WTC11 (cell line): ENCODE data around the gene DLL4. TPM values are rescaled to one million over a fixed set of nuclear protein-coding genes. Genes with fewer than 3 reads are reported as not detected.
A peak's percentile ranks its signal among the peaks of the same experiment; 100 is the strongest.

Experiments used
- ATAC-seq: fragments of 200-7000 bp; cut with Tn5 transposase; 2 replicates; pipeline ENCODE4 v1.10.0; 2021; ENCODE audit warnings: mild to moderate bottlenecking, moderate library complexity
- CTCF ChIA-PET: fragments of 300-600 bp; sonication (Branson Sonifier 250); formaldehyde crosslinking; loops from one replicate; lab custom pipeline; 2021; ENCODE audit warnings: antibody characterized with exemption; lab: Charles Lee
- POLR2A ChIA-PET: fragments of 350-600 bp; sonication (Branson Sonifier 250); formaldehyde crosslinking; loops from one replicate; lab custom pipeline; 2021; ENCODE audit warnings: antibody characterized with exemption; lab: Charles Lee
- DNase-seq: peaks from one replicate; pipeline ENCODE4 v3.0.0; 2021; ENCODE audit warnings: low spot score
- H3K27ac Mint-ChIP-seq: 2 replicates; pipeline ENCODE4 v1.8.0; 2021; ENCODE audit warnings: mixed read lengths
- H3K27me3 Mint-ChIP-seq: 2 replicates; pipeline ENCODE4 v1.8.0; 2021; ENCODE audit warnings: low read depth, mild to moderate bottlenecking, moderate library complexity, mixed read lengths
- H3K36me3 Mint-ChIP-seq: 2 replicates; pipeline ENCODE4 v1.8.0; 2021; ENCODE audit warnings: mixed read lengths
- H3K4me1 Mint-ChIP-seq: 2 replicates; pipeline ENCODE4 v1.8.0; 2022; ENCODE audit warnings: mixed read lengths
- H3K4me3 Mint-ChIP-seq: 2 replicates; pipeline ENCODE4 v1.8.0; 2021; ENCODE audit warnings: mild to moderate bottlenecking, moderate library complexity, mixed read lengths
- H3K9me3 Mint-ChIP-seq: 2 replicates; pipeline ENCODE4 v1.8.0; 2021; ENCODE audit warnings: mixed read lengths
- CREM ChIP-seq: sonication (generic); formaldehyde crosslinking; IDR thresholded peaks from 2 replicates; pipeline ENCODE4 v1.8.1; 2022; ENCODE audit warnings: mild to moderate bottlenecking, missing genetic modification reagents, moderate library complexity
- ELF4 ChIP-seq: sonication (generic); formaldehyde crosslinking; IDR thresholded peaks from 2 replicates; pipeline ENCODE4 v1.8.1; 2022; ENCODE audit warnings: low read depth, mild to moderate bottlenecking, moderate library complexity, missing genetic modification reagents
- FOXP1 ChIP-seq: sonication (generic); formaldehyde crosslinking; IDR thresholded peaks from 2 replicates; pipeline ENCODE4 v1.8.0; 2022; ENCODE audit warnings: missing genetic modification reagents, mild to moderate bottlenecking, moderate library complexity, borderline replicate concordance
- GRHL2 ChIP-seq: fragments of 250-450 bp; sonication (Bioruptor Pico); IDR thresholded peaks from 2 replicates; pipeline ENCODE4 v1.8.0; 2022; ENCODE audit warnings: mild to moderate bottlenecking, moderate library complexity; ENCODE audit not compliant: insufficient replicate concordance, severe bottlenecking
- GTF2I ChIP-seq: fragments of 250-450 bp; sonication (Bioruptor Pico); conservative IDR thresholded peaks from 2 replicates; pipeline ENCODE4 v1.4.0; 2021; ENCODE audit warnings: mild to moderate bottlenecking
- HMGA2 ChIP-seq: fragments of 250-450 bp; sonication (Bioruptor Pico); IDR thresholded peaks from 2 replicates; pipeline ENCODE4 v1.4.0; 2021; ENCODE audit warnings: mild to moderate bottlenecking, moderate library complexity
- MYBL2 ChIP-seq: sonication (generic); formaldehyde crosslinking; IDR thresholded peaks from 2 replicates; pipeline ENCODE4 v1.8.1; 2023; ENCODE audit warnings: mild to moderate bottlenecking, moderate library complexity, missing genetic modification reagents
- NR1H2 ChIP-seq: sonication (generic); formaldehyde crosslinking; IDR thresholded peaks from 2 replicates; pipeline ENCODE4 v1.9.0; 2021; ENCODE audit warnings: mild to moderate bottlenecking, moderate library complexity, missing genetic modification reagents
- NR3C1 ChIP-seq: sonication (generic); formaldehyde crosslinking; conservative IDR thresholded peaks from 2 replicates; pipeline ENCODE4 v1.8.1; 2023; ENCODE audit warnings: low read depth, mild to moderate bottlenecking, missing genetic modification reagents
- RELA ChIP-seq: sonication (generic); formaldehyde crosslinking; IDR thresholded peaks from 2 replicates; pipeline ENCODE4 v1.8.1; 2022; ENCODE audit warnings: missing genetic modification reagents, mild to moderate bottlenecking, borderline replicate concordance
- SOX15 ChIP-seq: fragments of 250-450 bp; sonication (Bioruptor Pico); IDR thresholded peaks from 2 replicates; pipeline ENCODE4 v1.9.0; 2021; ENCODE audit warnings: mild to moderate bottlenecking
- SP1 ChIP-seq: sonication (generic); formaldehyde crosslinking; conservative IDR thresholded peaks from 2 replicates; pipeline ENCODE4 v1.8.1; 2022; ENCODE audit warnings: missing genetic modification reagents
- TEAD1 ChIP-seq: sonication (generic); formaldehyde crosslinking; IDR thresholded peaks from 2 replicates; pipeline ENCODE4 v1.8.0; 2022; ENCODE audit warnings: mild to moderate bottlenecking, missing genetic modification reagents
- ZBTB21 ChIP-seq: sonication (generic); formaldehyde crosslinking; IDR thresholded peaks from 2 replicates; pipeline ENCODE4 v1.8.1; 2023; ENCODE audit warnings: mild to moderate bottlenecking, missing genetic modification reagents, borderline replicate concordance
- ZNF138 ChIP-seq: sonication (generic); formaldehyde crosslinking; conservative IDR thresholded peaks from 2 replicates; pipeline ENCODE4 v1.8.1; 2022; ENCODE audit warnings: mild to moderate bottlenecking, moderate library complexity, missing genetic modification reagents
- ZNF219 ChIP-seq: sonication (generic); formaldehyde crosslinking; IDR thresholded peaks from 2 replicates; pipeline ENCODE4 v1.8.0; 2023; ENCODE audit warnings: missing genetic modification reagents, mild to moderate bottlenecking, borderline replicate concordance
- ZNF232 ChIP-seq: sonication (generic); formaldehyde crosslinking; IDR thresholded peaks from 2 replicates; pipeline ENCODE4 v1.8.0; 2022; ENCODE audit warnings: mild to moderate bottlenecking, missing genetic modification reagents
- total RNA-seq: library from RNA; stranded (reverse); gene quantifications from 3 replicates; pipeline ENCODE4 v1.2.3, GENCODE V29; 2021
- TF ChIP-seq, protein P1 (sequence below): sonication (generic); formaldehyde crosslinking; IDR thresholded peaks from 2 replicates; pipeline ENCODE4 v1.8.0; 2023; ENCODE audit warnings: missing genetic modification reagents
- TF ChIP-seq, protein P2 (sequence below): sonication (generic); formaldehyde crosslinking; IDR thresholded peaks from 2 replicates; pipeline ENCODE4 v1.8.1; 2022; ENCODE audit warnings: low read depth, missing genetic modification reagents, borderline replicate concordance
- TF ChIP-seq, protein P3 (sequence below): fragments of 250-450 bp; sonication (Bioruptor Pico); IDR thresholded peaks from 2 replicates; pipeline ENCODE4 v1.9.0; 2021; ENCODE audit warnings: mild to moderate bottlenecking, borderline replicate concordance
- TF ChIP-seq, protein P4 (sequence below): fragments of 250-450 bp; sonication (Bioruptor Pico); IDR thresholded peaks from 2 replicates; pipeline ENCODE4 v2.1.2; 2022; ENCODE audit warnings: mild to moderate bottlenecking, moderate library complexity
- TF ChIP-seq, protein P5 (sequence below): sonication (generic); formaldehyde crosslinking; conservative IDR thresholded peaks from 2 replicates; pipeline ENCODE4 v1.8.1; 2023; ENCODE audit warnings: mild to moderate bottlenecking, low read depth, missing genetic modification reagents, moderate library complexity
- TF ChIP-seq, protein P6 (sequence below): sonication (generic); formaldehyde crosslinking; IDR thresholded peaks from 2 replicates; pipeline ENCODE4 v1.8.0; 2022; ENCODE audit warnings: mild to moderate bottlenecking, missing genetic modification reagents

Gene DLL4
- total RNA-seq, 1 experiment from 2014 or later, result 0.94 TPM

DNA sequence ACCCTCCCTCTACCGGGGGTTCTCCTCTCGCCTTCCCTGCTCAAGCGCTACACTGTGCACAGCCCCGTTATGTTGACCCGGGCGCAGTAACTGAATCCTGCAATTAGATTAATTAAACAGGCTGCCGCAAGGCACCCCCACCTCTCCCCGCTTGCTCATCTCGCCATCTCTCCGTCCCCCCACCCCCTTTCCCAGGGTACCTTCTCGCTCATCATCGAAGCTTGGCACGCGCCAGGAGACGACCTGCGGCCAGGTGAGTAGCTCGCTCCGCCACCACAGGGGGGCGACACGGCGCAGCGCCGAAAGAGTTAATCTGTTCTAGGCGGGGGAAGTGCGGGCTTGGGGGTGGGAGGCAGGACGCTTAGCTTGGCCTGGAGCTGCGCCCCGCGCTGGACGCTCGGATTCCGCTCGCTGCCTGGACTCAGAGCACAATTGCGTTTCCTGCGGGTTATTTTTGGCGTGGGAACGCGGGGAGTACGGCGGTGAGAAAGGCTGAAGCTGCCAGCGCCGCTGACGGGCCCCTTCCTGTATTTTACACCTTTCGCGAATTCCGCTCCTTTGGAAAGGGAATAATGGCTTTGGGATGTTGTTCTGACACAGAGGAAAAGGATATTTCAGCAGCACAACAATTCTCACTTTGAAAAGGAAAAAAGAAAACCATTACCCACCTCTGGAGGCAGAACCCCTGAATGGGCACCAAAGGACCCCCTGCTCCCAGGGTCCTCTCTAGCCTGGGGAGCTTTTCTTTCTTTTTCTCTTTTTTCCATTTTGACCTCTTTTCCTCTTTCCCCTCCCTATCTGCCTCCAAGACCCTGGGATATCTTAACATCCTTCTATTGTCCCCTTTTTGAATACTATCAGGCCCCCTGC lies 1.5 kb downstream of the DLL4 start:
- POLR2A ChIA-PET, result interaction anchor here (0.6 to 8.7 kb wide), 9 partner anchors 11 to 186 kb away, joined by 3 to 73 read pairs (median 6); partner anchors contain the start of gene CHAC1
- DNase-seq (peak; percentile 89), ATAC-seq (peak; percentile 4)
- H3K9me3 Mint-ChIP-seq, result no peaks in the 10 kb centered on the region
- H3K27ac Mint-ChIP-seq, result no peak overlapping the region
- no peaks in the 10 kb centered on the region for H3K36me3 Mint-ChIP-seq
- CTCF ChIA-PET, result interaction anchor here (0.5 to 10.6 kb wide), 45 partner anchors 9 to 1148 kb away, joined by 3 to 203 read pairs (median 5); partner anchors contain the start of genes CHAC1, CHP1, FSIP1 and NUSAP1
- H3K27me3 Mint-ChIP-seq, result peaks cover 84% of the 10 kb centered on the region
- peaks cover 25% of the 10 kb centered on the region for H3K4me1 Mint-ChIP-seq
- H3K4me3 Mint-ChIP-seq, result peak overlapping the region; percentile 80
- TF ChIP-seq NR1H2, result no peak
- TF ChIP-seq, protein P1, sequence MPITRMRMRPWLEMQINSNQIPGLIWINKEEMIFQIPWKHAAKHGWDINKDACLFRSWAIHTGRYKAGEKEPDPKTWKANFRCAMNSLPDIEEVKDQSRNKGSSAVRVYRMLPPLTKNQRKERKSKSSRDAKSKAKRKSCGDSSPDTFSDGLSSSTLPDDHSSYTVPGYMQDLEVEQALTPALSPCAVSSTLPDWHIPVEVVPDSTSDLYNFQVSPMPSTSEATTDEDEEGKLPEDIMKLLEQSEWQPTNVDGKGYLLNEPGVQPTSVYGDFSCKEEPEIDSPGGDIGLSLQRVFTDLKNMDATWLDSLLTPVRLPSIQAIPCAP (CRISPR knock-in tag), result no peak
- TF ChIP-seq, protein P2, sequence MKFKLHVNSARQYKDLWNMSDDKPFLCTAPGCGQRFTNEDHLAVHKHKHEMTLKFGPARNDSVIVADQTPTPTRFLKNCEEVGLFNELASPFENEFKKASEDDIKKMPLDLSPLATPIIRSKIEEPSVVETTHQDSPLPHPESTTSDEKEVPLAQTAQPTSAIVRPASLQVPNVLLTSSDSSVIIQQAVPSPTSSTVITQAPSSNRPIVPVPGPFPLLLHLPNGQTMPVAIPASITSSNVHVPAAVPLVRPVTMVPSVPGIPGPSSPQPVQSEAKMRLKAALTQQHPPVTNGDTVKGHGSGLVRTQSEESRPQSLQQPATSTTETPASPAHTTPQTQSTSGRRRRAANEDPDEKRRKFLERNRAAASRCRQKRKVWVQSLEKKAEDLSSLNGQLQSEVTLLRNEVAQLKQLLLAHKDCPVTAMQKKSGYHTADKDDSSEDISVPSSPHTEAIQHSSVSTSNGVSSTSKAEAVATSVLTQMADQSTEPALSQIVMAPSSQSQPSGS, result no peak
- TF ChIP-seq ZNF219 (CRISPR knock-in tag), result no peak
- TF ChIP-seq, protein P3, sequence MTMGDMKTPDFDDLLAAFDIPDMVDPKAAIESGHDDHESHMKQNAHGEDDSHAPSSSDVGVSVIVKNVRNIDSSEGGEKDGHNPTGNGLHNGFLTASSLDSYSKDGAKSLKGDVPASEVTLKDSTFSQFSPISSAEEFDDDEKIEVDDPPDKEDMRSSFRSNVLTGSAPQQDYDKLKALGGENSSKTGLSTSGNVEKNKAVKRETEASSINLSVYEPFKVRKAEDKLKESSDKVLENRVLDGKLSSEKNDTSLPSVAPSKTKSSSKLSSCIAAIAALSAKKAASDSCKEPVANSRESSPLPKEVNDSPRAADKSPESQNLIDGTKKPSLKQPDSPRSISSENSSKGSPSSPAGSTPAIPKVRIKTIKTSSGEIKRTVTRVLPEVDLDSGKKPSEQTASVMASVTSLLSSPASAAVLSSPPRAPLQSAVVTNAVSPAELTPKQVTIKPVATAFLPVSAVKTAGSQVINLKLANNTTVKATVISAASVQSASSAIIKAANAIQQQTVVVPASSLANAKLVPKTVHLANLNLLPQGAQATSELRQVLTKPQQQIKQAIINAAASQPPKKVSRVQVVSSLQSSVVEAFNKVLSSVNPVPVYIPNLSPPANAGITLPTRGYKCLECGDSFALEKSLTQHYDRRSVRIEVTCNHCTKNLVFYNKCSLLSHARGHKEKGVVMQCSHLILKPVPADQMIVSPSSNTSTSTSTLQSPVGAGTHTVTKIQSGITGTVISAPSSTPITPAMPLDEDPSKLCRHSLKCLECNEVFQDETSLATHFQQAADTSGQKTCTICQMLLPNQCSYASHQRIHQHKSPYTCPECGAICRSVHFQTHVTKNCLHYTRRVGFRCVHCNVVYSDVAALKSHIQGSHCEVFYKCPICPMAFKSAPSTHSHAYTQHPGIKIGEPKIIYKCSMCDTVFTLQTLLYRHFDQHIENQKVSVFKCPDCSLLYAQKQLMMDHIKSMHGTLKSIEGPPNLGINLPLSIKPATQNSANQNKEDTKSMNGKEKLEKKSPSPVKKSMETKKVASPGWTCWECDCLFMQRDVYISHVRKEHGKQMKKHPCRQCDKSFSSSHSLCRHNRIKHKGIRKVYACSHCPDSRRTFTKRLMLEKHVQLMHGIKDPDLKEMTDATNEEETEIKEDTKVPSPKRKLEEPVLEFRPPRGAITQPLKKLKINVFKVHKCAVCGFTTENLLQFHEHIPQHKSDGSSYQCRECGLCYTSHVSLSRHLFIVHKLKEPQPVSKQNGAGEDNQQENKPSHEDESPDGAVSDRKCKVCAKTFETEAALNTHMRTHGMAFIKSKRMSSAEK (CRISPR knock-in tag), result no peak
- TF ChIP-seq, protein P4, sequence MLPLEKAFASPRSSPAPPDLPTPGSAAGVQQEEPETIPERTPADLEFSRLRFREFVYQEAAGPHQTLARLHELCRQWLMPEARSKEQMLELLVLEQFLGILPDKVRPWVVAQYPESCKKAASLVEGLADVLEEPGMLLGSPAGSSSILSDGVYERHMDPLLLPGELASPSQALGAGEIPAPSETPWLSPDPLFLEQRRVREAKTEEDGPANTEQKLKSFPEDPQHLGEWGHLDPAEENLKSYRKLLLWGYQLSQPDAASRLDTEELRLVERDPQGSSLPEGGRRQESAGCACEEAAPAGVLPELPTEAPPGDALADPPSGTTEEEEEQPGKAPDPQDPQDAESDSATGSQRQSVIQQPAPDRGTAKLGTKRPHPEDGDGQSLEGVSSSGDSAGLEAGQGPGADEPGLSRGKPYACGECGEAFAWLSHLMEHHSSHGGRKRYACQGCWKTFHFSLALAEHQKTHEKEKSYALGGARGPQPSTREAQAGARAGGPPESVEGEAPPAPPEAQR (CRISPR knock-in tag), result no peak
- TF ChIP-seq ZBTB21 (CRISPR knock-in tag), result 0 out of 2 replicates have a peak, but pooled peaks have one; percentile 32
- TF ChIP-seq GRHL2, result no peak
- no peak for TF ChIP-seq GTF2I (CRISPR knock-in tag)
- peak; percentile 33; the same call in 1 of the 2 replicates for TF ChIP-seq TEAD1 (CRISPR knock-in tag)
- TF ChIP-seq ZNF138 (CRISPR knock-in tag), result no peak
- TF ChIP-seq, protein P5, sequence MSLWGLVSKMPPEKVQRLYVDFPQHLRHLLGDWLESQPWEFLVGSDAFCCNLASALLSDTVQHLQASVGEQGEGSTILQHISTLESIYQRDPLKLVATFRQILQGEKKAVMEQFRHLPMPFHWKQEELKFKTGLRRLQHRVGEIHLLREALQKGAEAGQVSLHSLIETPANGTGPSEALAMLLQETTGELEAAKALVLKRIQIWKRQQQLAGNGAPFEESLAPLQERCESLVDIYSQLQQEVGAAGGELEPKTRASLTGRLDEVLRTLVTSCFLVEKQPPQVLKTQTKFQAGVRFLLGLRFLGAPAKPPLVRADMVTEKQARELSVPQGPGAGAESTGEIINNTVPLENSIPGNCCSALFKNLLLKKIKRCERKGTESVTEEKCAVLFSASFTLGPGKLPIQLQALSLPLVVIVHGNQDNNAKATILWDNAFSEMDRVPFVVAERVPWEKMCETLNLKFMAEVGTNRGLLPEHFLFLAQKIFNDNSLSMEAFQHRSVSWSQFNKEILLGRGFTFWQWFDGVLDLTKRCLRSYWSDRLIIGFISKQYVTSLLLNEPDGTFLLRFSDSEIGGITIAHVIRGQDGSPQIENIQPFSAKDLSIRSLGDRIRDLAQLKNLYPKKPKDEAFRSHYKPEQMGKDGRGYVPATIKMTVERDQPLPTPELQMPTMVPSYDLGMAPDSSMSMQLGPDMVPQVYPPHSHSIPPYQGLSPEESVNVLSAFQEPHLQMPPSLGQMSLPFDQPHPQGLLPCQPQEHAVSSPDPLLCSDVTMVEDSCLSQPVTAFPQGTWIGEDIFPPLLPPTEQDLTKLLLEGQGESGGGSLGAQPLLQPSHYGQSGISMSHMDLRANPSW (CRISPR knock-in tag), result no peak
- no peak for TF ChIP-seq CREM
- TF ChIP-seq SP1 (CRISPR knock-in tag), result peak; percentile 64
- no peak for TF ChIP-seq ELF4 (CRISPR knock-in tag)
- peak; percentile 69; the same call in 1 of the 2 replicates for TF ChIP-seq FOXP1 (CRISPR knock-in tag)
- no peak for TF ChIP-seq RELA (CRISPR knock-in tag)
- TF ChIP-seq HMGA2 (CRISPR knock-in tag), result no peak
- 0 out of 2 replicates have a peak, but pooled peaks have one; percentile 27 for TF ChIP-seq MYBL2 (CRISPR knock-in tag)
- TF ChIP-seq SOX15 (CRISPR knock-in tag), result no peak
- TF ChIP-seq NR3C1 (CRISPR knock-in tag), result no peak
- peak; percentile 52; the same call in 1 of the 2 replicates for TF ChIP-seq ZNF232
- TF ChIP-seq, protein P6, sequence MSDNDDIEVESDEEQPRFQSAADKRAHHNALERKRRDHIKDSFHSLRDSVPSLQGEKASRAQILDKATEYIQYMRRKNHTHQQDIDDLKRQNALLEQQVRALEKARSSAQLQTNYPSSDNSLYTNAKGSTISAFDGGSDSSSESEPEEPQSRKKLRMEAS (CRISPR knock-in tag), result peak; percentile 91
